K562 (cell line): ENCODE data around the gene SLC6A4. TPM values are rescaled to one million over a fixed set of nuclear protein-coding genes. Genes with fewer than 3 reads are reported as not detected.

Experiments
- ATAC-seq: fragments of 200-7000 bp; cut with Tn5 transposase; 3 replicates; pipeline ENCODE4 v1.9.1; 2020; ENCODE audit warnings: moderate library complexity
- BruUV-seq: library from RNA; stranded (reverse); fragments of 400-500 nt; replicated peaks from 2 replicates; lab custom pipeline; 2021; lab: Mats Ljungman, UMichigan
- CTCF ChIA-PET: fragments of 300-600 bp; formaldehyde crosslinking; extraction: SDS; loops from one replicate; lab custom pipeline; 2021; ENCODE audit warnings: low intra/inter-chr PET ratio; lab: Yijun Ruan, JAX
- POLR2A ChIA-PET: fragments of 300-600, 350-650 bp; sonication (Branson Sonifier 250); formaldehyde crosslinking; extraction: SDS; loops from one replicate; lab custom pipeline; 2021; ENCODE audit warnings: antibody characterized with exemption, inconsistent platforms; lab: Yijun Ruan, JAX
- DNase-seq, 4 experiments: peaks; one replicate each; pipeline versions ENCODE4 v3.0.0 to v3.0.0-alpha.2; 2011 to 2018; ENCODE audit warnings: low spot score in 3 of 4, mixed read lengths in 3 of 4; ENCODE audit errors: extremely low read depth in 1 of 4
- FAIRE-seq: peaks from 2 replicates; lab custom pipeline; 2011; peaks lifted over from hg19 to GRCh38; lab: Jason Lieb, UNC
- H2AFZ ChIP-seq: 2 replicates; pipeline ENCODE4 v1.6.0; 2011; ENCODE audit warnings: low read depth, low read length, control low read depth, inconsistent platforms
- H3K27ac ChIP-seq: fragments of 200-600 bp; 3 replicates; pipeline ENCODE4 v1.8.0; 2011; ENCODE audit warnings: low read depth, mild to moderate bottlenecking, control low read depth, inconsistent platforms, low read length, moderate library complexity, mixed read lengths; ENCODE audit errors: extremely low read depth
- H3K27me3 ChIP-seq, 2 experiments: fragments of 300-600 bp in 1 of 2; 2 replicates in 1 of 2; 3 replicates in 1 of 2; pipeline versions ENCODE4 v1.6.0 to v1.8.0; 2011; ENCODE audit warnings: inconsistent platforms in 2 of 2, low read length in 2 of 2, mild to moderate bottlenecking in 1 of 2, mixed read lengths in 1 of 2, moderate library complexity in 1 of 2; ENCODE audit not compliant: control insufficient read depth in 2 of 2, insufficient read depth in 2 of 2
- H3K36me3 ChIP-seq: fragments of 300-600 bp; 3 replicates; pipeline ENCODE4 v1.8.0; 2011; ENCODE audit warnings: mild to moderate bottlenecking, low read length, inconsistent platforms; ENCODE audit not compliant: control insufficient read depth, insufficient read depth
- H3K4me1 ChIP-seq, 2 experiments: fragments of 200-600 bp in 1 of 2; replicated peaks in 1 of 2; 2 replicates in 1 of 2; 3 replicates in 1 of 2; pipeline versions ENCODE4 v1.5.1 to v1.8.0; 2011; ENCODE audit warnings: inconsistent platforms in 2 of 2, low read length in 2 of 2, mild to moderate bottlenecking in 1 of 2, mixed read lengths in 1 of 2, moderate library complexity in 1 of 2; ENCODE audit not compliant: control insufficient read depth in 2 of 2, insufficient read depth in 2 of 2
- H3K4me2 ChIP-seq: 2 replicates; pipeline ENCODE4 v1.6.1; 2011; ENCODE audit warnings: low read length, control low read depth, inconsistent platforms, mixed read lengths; ENCODE audit not compliant: insufficient read depth
- H3K4me3 ChIP-seq: fragments of 200-600 bp; sonication (generic), shearing (Covaris generic); 2 replicates; pipeline ENCODE4 v1.5.1; 2016; ENCODE audit warnings: control low read depth, inconsistent platforms
- H3K79me2 ChIP-seq: fragments of 200-600 bp; 3 replicates; pipeline ENCODE4 v1.8.0; 2011; ENCODE audit warnings: low read length, inconsistent platforms; ENCODE audit not compliant: control insufficient read depth, insufficient read depth
- H3K9ac ChIP-seq, 2 experiments: 2 replicates each; pipeline versions ENCODE4 v1.6.0 to v1.6.1; 2011; ENCODE audit warnings: low read depth in 2 of 2, low read length in 2 of 2, control low read depth in 1 of 2, inconsistent platforms in 1 of 2, mild to moderate bottlenecking in 1 of 2, mixed read lengths in 1 of 2; ENCODE audit not compliant: insufficient read depth in 1 of 2
- H3K9me1 ChIP-seq: one replicate; pipeline ENCODE4 v1.6.0; 2011; ENCODE audit warnings: inconsistent platforms, mild to moderate bottlenecking, low read length, moderate library complexity; ENCODE audit not compliant: control insufficient read depth, insufficient read depth
- H3K9me3 ChIP-seq: replicated peaks from 2 replicates; pipeline ENCODE4 v1.5.1; 2011; ENCODE audit warnings: low read depth, low read length, inconsistent platforms; ENCODE audit not compliant: control insufficient read depth, insufficient read depth
- H4K20me1 ChIP-seq: replicated peaks from 2 replicates; pipeline ENCODE4 v1.6.1; 2011; ENCODE audit warnings: low read length, inconsistent platforms, mixed read lengths; ENCODE audit not compliant: control insufficient read depth, insufficient read depth
- CAMTA2 ChIP-seq: fragments of 250-450 bp; sonication (Bioruptor Pico); conservative IDR thresholded peaks from 2 replicates; pipeline ENCODE4 v1.5.1; 2022
- CBFB ChIP-seq: sonication (generic); formaldehyde crosslinking; IDR thresholded peaks from 2 replicates; pipeline ENCODE4 v1.4.0; 2020; ENCODE audit warnings: mild to moderate bottlenecking, missing genetic modification reagents
- ELF1 ChIP-seq: fragments of 200-800 bp; sonication (Bioruptor generic); IDR thresholded peaks from 2 replicates; pipeline ENCODE4 v1.6.1; 2016; ENCODE audit warnings: missing genetic modification characterization, missing compliant biosample characterization
- ILK ChIP-seq: fragments of 450-650 bp; IDR thresholded peaks from 2 replicates; pipeline ENCODE4 v1.6.1; 2016; ENCODE audit warnings: missing genetic modification characterization, low read depth, mild to moderate bottlenecking, missing compliant biosample characterization, moderate library complexity, borderline replicate concordance
- NFYB ChIP-seq: IDR thresholded peaks from 2 replicates; pipeline ENCODE4 v1.6.1; 2011; ENCODE audit warnings: mild to moderate bottlenecking, moderate library complexity; ENCODE audit not compliant: insufficient read length; ENCODE audit errors: extremely low read depth
- WGBS: fragments of 100-300 bp; shearing (Covaris generic); methylation state at CpG from one replicate; pipeline ENCODE4 v1.1.6; 2016; ENCODE audit warnings: low coverage, mixed read lengths; ENCODE audit not compliant: insufficient coverage; ENCODE audit errors: missing lambda C conversion rate; 5-methylcytosine and 5-hydroxymethylcytosine counted together
- in situ Hi-C: fragments of 300-500 bp; cut with MboI; formaldehyde crosslinking; loops from 4 replicates; pipeline ENCODE4 v1.15.0; 2018; ENCODE audit warnings: inconsistent platforms, mixed read lengths
- intact Hi-C: fragments of 100-400 bp; cut with micrococcal nuclease; formaldehyde crosslinking; loops from 2 replicates; pipeline ENCODE4 v1.14.2; 2022
- polyA plus RNA-seq, 8 experiments: library from polyadenylated mRNA; depleted of rRNA in 4 of 8; stranded (reverse) in 5 of 8; unstranded in 3 of 8; fragments of >200 nt; fragmentation: Nextera tagmentation in 2 of 8; fragmentation: Illumina TruSeq in 1 of 8; extraction: Ambion mirVana in 2 of 8; extraction: Trizol in 1 of 8; gene quantifications; 2 replicates each; pipeline versions ENCODE4 v1.2.1 to v1.2.3, GENCODE V29; 2011 to 2014; ENCODE audit warnings: inconsistent platforms in 1 of 8, missing spikeins in 1 of 8
- total RNA-seq, 7 experiments: library from RNA; depleted of rRNA in 6 of 7; stranded (reverse); fragments of >200 nt in 6 of 7; fragmentation: Illumina TruSeq in 2 of 7; extraction: Trizol in 2 of 7; gene quantifications; 2 replicates each; pipeline versions ENCODE4 v1.2.1 to v1.2.3, GENCODE V29; 2011 to 2021; ENCODE audit warnings: low replicate concordance in 1 of 7
- TF ChIP-seq, protein P1 (sequence below): fragments of 450-650 bp; formaldehyde crosslinking; IDR thresholded peaks from 2 replicates; pipeline ENCODE4 v1.4.0; 2020; ENCODE audit warnings: mild to moderate bottlenecking, moderate library complexity
- TF ChIP-seq, protein P2 (sequence below): fragments of 450-650 bp; formaldehyde crosslinking; IDR thresholded peaks from 2 replicates; pipeline ENCODE4 v1.4.0; 2022; ENCODE audit warnings: missing genetic modification characterization
- TF ChIP-seq, protein P3 (sequence below), 3 experiments: fragments of 200-800 bp in 1 of 3; sonication (Bioruptor generic) in 1 of 3; sonication (generic) in 1 of 3; formaldehyde crosslinking in 1 of 3; IDR thresholded peaks; 2 replicates each; pipeline versions ENCODE4 v1.6.1 to v1.8.0; 2016 to 2022; ENCODE audit warnings: mild to moderate bottlenecking in 2 of 3, missing compliant biosample characterization in 2 of 3, missing genetic modification characterization in 2 of 3, missing genetic modification reagents in 1 of 3
- TF ChIP-seq, protein P4 (sequence below): fragments of 250-450 bp; sonication (Bioruptor Pico); IDR thresholded peaks from 2 replicates; pipeline ENCODE4 v1.4.0; 2020; ENCODE audit warnings: mild to moderate bottlenecking, moderate library complexity, borderline replicate concordance
- TF ChIP-seq, protein P5 (sequence below), 2 experiments: IDR thresholded peaks in 1 of 2; conservative IDR thresholded peaks in 1 of 2; 2 replicates each; pipeline ENCODE4 v1.6.1; 2016; ENCODE audit warnings: low read depth in 2 of 2, mild to moderate bottlenecking in 1 of 2, missing compliant biosample characterization in 1 of 2, missing genetic modification characterization in 1 of 2, moderate library complexity in 1 of 2

SLC6A4 gene
- total and polyA plus RNA-seq, 9 of the 15 experiments (the other 6 are each of a cell fraction or from before 2014, with no cell fraction given) = 0.05 to 0.09 (median 0.07) TPM; not detected in 6

DNA sequence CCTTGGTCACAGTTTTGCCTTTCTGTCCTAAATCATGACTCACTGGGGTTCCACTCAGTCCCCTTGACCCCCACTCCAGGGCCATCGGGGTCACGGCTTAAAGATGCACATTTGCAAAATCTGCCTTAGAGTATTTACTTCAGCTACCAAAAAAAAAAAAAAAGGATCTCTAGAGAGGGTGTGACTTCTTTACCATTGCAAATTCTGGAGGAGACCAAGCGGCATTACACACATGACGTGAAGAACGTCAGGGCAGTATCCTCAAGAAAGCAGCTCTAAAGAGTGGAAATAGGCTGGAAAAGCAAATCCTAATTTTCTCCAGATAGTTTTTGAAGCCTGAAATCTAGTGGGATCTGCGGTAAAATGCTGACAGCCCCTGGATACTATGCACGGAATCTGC lies 25.6 kb downstream of the SLC6A4 start:
- no peaks in the 10 kb centered on the region for H3K4me1 ChIP-seq
- H4K20me1 ChIP-seq = no peaks in the 10 kb centered on the region
- H3K27ac ChIP-seq = no peak overlapping the region
- no peak overlapping the region for H3K4me2 ChIP-seq
- H3K9me3 ChIP-seq = no peaks in the 10 kb centered on the region
- in situ Hi-C loops = no loop called here
- no TSS peak for BruUV-seq
- ATAC-seq = no peak
- no peak overlapping the region for H3K4me3 ChIP-seq
- peaks cover 9 to 32% of the 10 kb centered on the region in 2 experiments; a peak in 4 of 5 replicates for H3K27me3 ChIP-seq
- H3K9me1 ChIP-seq = no peaks in the 10 kb centered on the region
- intact Hi-C loops = loop anchor here (10.0 kb wide), 1 partner anchor 105 kb away; no protein-coding TSS in a partner anchor
- H3K79me2 ChIP-seq = no peaks in the 10 kb centered on the region
- CTCF ChIA-PET = no interaction called here
- H3K36me3 ChIP-seq = no peaks in the 10 kb centered on the region
- no peak for FAIRE-seq
- POLR2A ChIA-PET = no interaction called here
- H3K9ac ChIP-seq = no peak overlapping the region
- 35% methylated on average over 7 of the region's 7 CpGs for WGBS
- DNase-seq = no peak
- no peak overlapping the region for H2AFZ ChIP-seq
- no peak for TF ChIP-seq NFYB
- TF ChIP-seq, protein P1, sequence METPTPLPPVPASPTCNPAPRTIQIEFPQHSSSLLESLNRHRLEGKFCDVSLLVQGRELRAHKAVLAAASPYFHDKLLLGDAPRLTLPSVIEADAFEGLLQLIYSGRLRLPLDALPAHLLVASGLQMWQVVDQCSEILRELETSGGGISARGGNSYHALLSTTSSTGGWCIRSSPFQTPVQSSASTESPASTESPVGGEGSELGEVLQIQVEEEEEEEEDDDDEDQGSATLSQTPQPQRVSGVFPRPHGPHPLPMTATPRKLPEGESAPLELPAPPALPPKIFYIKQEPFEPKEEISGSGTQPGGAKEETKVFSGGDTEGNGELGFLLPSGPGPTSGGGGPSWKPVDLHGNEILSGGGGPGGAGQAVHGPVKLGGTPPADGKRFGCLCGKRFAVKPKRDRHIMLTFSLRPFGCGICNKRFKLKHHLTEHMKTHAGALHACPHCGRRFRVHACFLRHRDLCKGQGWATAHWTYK = no peak
- no peak for TF ChIP-seq ILK (tag)
- TF ChIP-seq, protein P2, sequence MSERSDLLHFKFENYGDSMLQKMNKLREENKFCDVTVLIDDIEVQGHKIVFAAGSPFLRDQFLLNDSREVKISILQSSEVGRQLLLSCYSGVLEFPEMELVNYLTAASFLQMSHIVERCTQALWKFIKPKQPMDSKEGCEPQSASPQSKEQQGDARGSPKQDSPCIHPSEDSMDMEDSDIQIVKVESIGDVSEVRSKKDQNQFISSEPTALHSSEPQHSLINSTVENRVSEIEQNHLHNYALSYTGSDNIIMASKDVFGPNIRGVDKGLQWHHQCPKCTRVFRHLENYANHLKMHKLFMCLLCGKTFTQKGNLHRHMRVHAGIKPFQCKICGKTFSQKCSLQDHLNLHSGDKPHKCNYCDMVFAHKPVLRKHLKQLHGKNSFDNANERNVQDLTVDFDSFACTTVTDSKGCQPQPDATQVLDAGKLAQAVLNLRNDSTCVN (CRISPR knock-in tag) = no peak
- TF ChIP-seq CAMTA2 (CRISPR knock-in tag) = no peak
- no peak for TF ChIP-seq ELF1 (tag)
- TF ChIP-seq, protein P3, sequence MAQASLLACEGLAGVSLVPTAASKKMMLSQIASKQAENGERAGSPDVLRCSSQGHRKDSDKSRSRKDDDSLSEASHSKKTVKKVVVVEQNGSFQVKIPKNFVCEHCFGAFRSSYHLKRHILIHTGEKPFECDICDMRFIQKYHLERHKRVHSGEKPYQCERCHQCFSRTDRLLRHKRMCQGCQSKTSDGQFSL (CRISPR knock-in tag; IDR thresholded peaks at IDR 0.05) = no peak
- TF ChIP-seq, protein P3 (tag; IDR thresholded peaks at IDR 0.05) = no peak
- TF ChIP-seq, protein P4, sequence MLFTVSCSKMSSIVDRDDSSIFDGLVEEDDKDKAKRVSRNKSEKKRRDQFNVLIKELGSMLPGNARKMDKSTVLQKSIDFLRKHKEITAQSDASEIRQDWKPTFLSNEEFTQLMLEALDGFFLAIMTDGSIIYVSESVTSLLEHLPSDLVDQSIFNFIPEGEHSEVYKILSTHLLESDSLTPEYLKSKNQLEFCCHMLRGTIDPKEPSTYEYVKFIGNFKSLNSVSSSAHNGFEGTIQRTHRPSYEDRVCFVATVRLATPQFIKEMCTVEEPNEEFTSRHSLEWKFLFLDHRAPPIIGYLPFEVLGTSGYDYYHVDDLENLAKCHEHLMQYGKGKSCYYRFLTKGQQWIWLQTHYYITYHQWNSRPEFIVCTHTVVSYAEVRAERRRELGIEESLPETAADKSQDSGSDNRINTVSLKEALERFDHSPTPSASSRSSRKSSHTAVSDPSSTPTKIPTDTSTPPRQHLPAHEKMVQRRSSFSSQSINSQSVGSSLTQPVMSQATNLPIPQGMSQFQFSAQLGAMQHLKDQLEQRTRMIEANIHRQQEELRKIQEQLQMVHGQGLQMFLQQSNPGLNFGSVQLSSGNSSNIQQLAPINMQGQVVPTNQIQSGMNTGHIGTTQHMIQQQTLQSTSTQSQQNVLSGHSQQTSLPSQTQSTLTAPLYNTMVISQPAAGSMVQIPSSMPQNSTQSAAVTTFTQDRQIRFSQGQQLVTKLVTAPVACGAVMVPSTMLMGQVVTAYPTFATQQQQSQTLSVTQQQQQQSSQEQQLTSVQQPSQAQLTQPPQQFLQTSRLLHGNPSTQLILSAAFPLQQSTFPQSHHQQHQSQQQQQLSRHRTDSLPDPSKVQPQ (CRISPR knock-in tag) = no peak
- TF ChIP-seq, protein P5, sequence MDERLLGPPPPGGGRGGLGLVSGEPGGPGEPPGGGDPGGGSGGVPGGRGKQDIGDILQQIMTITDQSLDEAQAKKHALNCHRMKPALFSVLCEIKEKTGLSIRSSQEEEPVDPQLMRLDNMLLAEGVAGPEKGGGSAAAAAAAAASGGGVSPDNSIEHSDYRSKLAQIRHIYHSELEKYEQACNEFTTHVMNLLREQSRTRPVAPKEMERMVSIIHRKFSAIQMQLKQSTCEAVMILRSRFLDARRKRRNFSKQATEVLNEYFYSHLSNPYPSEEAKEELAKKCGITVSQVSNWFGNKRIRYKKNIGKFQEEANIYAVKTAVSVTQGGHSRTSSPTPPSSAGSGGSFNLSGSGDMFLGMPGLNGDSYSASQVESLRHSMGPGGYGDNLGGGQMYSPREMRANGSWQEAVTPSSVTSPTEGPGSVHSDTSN (CRISPR knock-in tag; IDR thresholded peaks at IDR 0.05; ENCODE audit: low read depth) = no peak
- TF ChIP-seq, protein P5 (tag; conservative IDR thresholded peaks at IDR 0.05; ENCODE audit: low read depth) = no peak
- no peak for TF ChIP-seq CBFB (CRISPR knock-in tag)
